Stimulated activated CD8-positive, alpha-beta memory T cell treated with anti-CD3 and anti-CD28 coated beads, Interleukin-4, amount 100 ng/mL, for 48 hours (primary cell): ENCODE data around the gene EYS.

ENCODE experiments used
- DNase-seq: peaks from one replicate; pipeline ENCODE4 v3.0.0-alpha.2; 2020

Gene EYS

GRCh38 chr6:64415926-64416325 lies 1291.1 kb downstream of the EYS start:
- DNase-seq = no peak

- no peak for DNase-seq
Measured at GRCh38 chr6:64411226-64411625, 1295.8 kb downstream of the EYS start.

DNA sequence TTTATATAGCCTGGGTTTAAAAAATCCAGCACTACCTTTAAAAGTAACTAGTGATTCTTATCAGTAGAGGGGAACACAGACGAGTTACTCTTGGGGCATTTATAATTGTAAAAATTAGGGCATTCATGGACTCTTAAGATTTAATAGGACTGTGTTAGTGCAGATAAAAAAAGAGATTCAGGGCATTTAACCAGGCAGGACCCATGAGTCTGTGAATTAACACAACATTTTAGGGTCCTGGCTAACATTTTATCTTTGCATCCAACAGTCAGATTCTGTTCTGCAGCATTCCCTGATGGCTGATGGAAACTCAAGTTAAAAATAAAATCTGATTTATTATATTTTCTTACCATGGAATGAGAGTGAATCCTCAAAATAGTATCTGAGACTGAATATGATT lies 1297.1 kb downstream of the EYS start:
- DNase-seq = no peak

- DNase-seq = no peak
Measured at GRCh38 chr6:64404396-64404795, 1302.6 kb downstream of the EYS start.

DNA sequence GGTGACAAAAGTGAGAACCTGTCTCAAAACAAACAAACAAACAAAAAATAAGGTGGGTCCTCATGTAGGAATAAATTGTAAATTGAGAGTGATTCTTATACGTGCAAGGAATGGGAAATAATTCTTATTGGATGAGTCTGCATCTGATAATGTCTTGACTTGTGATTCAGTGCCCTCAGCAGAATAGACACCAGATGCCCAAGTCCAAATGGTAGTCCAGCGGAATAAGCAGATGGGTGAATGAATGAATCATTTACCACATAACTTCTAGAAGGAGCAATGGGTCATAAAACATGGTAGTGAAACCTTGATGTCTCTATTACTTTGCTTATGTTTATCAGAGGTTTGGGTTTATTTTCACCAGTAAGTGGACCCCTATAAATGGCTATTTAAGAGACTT lies 1323.7 kb downstream of the EYS start:
- DNase-seq = no peak

DNA sequence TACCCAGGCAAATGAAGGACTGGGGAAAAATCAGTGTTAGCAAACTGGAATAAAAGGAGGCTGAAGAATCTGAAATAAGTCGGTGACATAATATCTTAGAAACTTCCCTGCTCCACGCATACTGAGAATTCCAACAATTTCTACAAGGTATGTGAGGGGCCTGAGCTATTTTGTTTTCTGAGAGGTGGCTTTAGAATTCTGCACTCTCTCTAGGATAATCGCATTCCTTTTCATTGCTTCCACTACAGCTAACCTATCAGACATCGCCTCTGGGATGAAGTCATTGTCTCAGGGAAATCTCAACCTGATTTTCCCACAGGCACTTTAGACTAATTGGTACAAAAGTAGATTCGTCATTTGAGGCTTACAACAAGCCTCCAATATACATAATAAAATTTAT lies 1330.6 kb downstream of the EYS start:
- no peak for DNase-seq

DNA sequence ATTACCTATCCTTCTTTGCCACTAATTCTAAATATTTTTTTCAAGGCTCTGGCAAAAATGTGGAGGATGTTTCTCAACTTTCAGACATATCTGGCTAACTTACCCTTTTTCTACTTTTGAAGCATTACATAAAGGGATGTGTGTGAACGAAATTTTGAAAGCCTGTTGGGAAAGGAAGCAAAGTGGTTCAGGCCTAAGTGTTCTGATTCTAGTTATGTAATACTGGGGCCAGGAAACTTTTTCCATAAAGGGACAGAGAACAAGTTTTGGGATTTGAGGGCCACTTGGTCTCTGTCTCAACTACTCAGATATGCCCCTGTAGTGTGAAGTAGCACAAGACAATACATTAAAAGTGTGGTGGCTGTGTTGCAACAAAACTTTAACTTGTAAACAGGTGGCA lies 1349.6 kb downstream of the EYS start:
- no peak for DNase-seq

DNA sequence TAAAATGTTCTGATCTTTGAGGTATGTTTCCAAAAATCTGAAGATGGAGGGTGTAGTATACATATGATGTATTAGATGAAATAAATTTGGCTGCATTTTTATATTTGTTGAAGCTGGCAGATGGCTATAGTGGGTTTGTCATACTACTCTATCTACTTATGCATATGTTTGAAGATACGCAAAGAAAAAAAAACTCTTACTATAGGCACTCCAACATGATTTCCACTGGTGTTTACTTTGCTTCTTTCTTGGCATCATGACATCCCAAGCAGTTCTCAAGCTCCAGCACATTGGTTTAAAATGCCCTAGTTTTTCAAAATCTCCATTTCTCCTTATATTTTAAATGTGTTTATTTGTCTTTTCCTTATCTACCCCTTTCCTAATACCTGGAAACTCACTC lies 1359.6 kb downstream of the EYS start:
- DNase-seq = no peak

DNA sequence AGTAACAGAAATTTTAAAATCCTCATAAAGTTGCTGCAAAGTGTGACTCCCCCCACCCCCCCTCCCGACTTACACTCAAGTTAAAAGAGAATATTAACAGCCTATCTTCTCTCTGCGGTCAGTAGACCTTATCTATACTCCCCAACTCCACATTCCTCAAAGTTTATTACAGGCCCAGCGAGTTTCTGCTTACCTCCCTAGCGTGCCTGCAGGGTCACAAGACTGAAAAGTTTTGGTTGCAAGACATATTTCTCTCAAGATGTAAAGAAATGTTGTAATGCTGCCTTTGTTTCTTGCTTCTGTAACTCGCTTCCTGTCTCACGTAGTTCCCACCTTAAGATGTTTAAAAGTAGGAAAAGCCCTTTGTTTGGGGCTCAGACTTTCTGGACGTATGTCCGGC lies 1371.8 kb downstream of the EYS start:
- no peak for DNase-seq

DNA sequence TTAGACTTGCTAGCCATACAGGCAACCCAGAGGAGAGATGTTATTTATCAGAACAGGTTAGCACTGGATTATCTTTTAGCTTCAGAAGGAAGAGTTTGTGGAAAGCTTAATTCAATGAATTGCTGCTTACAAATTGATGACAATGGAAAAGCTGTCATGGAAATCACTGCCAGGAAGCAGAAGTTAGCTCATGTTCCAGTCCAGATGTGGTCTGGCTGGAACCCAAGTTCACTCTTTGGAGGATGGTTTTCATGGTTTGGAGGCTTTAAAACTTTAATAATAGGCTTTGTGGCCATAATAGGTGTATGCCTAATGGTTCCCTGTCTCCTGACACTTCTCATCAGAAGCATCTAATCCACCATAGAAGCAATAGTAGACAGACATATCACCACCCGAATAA lies 1372.4 kb downstream of the EYS start:
- DNase-seq = no peak

DNA sequence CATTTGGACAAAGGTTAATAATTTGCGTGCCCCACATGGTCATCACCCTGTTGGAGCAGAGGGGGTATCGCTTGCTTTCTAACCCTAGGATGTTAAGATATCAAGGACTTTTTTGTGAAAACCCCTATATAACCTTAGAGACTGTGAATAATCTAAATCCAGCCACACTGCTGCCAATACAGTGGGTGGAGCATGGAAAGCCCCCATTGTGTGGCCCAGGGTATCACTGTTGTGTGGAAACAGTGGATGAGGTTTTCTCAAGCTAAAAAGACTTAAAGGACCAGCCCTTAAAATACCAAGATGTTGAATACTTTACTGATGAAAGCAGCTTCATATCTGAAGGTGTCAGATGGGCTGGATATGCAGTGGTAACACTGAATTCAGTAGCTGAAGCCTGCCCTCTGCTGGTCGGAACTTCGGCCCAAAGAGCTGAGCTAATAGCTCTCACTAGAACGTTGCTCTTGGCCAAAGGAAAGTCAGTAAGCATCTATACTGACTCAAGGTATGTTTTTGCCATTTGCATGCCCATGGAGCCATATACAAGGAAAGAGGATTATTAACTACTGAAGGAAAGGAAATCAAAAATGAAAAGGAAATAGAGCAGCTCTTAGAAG lies 1376.2 kb downstream of the EYS start:
- peak; percentile 71 for DNase-seq

- no peak for DNase-seq
Measured at GRCh38 chr6:64326939-64327338, 1380.1 kb downstream of the EYS start.

DNA sequence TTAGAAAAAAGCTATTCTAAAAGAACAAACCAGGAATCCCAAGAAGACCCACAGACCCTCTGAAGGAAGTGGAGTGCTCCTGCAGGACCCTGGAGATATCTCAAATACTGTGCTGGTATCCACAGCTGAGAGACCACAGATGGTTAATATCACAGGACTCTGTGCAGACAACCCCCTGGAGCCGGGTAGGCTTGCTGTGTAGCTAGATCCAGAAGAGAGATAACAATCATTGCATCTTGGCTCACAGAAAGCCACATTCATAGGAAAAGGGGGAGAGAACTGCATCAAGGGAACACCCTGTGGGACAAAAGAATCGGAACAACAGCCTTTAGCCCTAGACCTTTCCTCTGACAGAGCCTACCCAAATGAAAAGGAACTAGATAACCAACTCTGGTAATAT lies 1381.9 kb downstream of the EYS start:
- DNase-seq = no peak

- no peak for DNase-seq
Measured at GRCh38 chr6:64310214-64310613, 1396.8 kb downstream of the EYS start.

GRCh38 chr6:64301307-64302236 lies 1405.5 kb downstream of the EYS start:
- no peak for DNase-seq

- DNase-seq = no peak
Measured at GRCh38 chr6:64299176-64299575, 1407.8 kb downstream of the EYS start.

DNA sequence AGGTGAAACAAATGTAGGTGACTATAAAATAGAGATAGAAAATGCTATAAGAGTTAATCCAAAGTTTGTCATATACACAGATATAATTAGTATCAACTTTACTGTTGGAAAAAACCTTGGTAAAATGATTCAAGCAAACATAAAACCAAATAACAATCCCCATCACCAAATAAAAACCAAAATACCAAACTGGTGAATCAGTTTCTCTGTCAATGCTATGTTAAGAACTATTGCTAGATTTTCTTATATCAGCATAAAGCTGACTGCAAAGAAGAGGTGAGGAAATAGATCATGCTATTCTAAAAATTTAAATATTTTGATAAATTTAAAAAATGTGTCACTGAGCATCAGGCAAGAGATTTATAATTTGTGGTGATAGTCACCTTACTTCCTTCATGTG lies 1413.0 kb downstream of the EYS start:
- DNase-seq = no peak

- no peak for DNase-seq
Measured at GRCh38 chr6:64293298-64293697, 1413.7 kb downstream of the EYS start.

GRCh38 chr6:64290867-64291266 lies 1416.2 kb downstream of the EYS start:
- DNase-seq = no peak

DNA sequence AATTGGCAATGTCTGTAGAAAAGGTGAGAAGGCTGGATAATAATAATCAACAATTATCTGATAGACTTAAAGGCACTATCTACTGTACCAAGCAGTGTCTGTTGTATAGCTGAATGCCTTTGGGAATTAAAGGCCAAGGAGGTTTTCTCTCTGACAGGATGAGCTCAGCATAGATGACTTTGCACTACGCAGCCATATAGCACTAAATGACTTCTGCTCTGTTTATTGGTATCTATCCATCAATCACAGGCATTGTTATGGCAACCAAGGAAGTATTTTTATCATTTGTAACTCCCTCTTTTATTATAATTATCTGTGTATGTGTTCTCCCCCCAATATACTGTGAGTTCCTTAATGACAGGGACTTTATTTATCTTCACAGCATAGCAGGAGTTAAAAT lies 1417.1 kb downstream of the EYS start:
- no peak for DNase-seq

- DNase-seq = no peak
Measured at GRCh38 chr6:64288351-64288750, 1418.7 kb downstream of the EYS start.

DNA sequence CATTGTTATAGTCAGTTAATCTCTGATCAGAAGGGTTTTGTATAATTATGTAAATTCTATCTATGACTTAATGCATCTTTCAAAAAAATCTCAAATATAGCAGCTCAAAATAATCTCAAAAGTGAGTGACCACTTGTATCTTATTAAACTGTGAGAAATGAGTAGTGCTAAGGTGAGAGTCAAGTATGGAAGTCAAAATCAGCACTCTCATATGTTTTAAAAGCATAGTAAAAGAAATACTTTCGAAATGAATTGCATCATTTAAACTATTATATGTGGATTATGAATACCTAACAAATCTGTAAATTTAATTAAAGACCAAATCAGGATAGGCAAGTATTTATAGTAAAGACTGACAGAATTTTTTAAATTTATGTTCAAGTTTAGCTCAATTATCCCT lies 1425.9 kb downstream of the EYS start:
- DNase-seq = no peak

DNA sequence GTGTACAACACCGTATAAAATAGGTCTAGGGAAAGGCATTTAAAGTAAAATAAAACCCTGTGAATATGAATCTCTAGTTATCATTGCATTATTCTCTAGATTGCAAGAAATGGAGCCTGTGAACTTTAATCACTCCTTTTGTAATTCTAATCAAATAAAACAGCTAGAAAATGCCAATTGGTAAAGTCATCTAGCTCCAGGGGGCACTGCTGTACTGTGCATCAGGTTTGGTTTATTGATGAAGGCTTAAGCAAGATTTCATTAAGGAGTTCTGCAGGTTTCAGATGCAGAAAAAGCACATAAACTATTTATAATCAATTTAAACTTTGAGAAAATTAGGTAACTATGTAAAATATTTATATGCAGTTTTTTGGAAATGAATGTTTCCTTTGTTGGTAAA lies 1426.5 kb downstream of the EYS start:
- DNase-seq = no peak

DNA sequence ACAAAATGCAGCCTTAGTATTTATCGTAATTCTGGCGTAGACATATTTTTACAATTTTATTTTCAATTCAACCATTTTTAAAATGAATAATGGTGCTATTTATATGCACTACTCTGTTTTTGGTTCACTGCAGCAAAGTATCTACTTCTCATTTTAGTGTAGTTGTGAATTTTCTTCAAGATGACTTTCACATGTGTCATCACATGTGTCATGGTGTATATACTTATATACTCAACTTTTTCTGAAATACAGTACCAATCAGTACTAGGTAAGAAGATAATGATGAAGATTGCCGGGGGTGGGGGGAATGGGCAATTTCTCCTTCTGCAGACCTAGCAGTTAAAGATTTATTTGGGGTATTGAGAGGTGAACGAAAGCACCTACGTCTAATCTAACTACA lies 1436.9 kb downstream of the EYS start:
- no peak for DNase-seq

- no peak for DNase-seq
Measured at GRCh38 chr6:64266351-64266821, 1440.6 kb downstream of the EYS start.
